Effector CD8-positive, alpha-beta T cell (primary cell): ENCODE measurements around the gene C12orf43.

Source experiments
- DNase-seq: peaks from one replicate; lab custom pipeline; 2025; lab: John Stamatoyannopoulos, UW

The C12orf43 gene

DNA sequence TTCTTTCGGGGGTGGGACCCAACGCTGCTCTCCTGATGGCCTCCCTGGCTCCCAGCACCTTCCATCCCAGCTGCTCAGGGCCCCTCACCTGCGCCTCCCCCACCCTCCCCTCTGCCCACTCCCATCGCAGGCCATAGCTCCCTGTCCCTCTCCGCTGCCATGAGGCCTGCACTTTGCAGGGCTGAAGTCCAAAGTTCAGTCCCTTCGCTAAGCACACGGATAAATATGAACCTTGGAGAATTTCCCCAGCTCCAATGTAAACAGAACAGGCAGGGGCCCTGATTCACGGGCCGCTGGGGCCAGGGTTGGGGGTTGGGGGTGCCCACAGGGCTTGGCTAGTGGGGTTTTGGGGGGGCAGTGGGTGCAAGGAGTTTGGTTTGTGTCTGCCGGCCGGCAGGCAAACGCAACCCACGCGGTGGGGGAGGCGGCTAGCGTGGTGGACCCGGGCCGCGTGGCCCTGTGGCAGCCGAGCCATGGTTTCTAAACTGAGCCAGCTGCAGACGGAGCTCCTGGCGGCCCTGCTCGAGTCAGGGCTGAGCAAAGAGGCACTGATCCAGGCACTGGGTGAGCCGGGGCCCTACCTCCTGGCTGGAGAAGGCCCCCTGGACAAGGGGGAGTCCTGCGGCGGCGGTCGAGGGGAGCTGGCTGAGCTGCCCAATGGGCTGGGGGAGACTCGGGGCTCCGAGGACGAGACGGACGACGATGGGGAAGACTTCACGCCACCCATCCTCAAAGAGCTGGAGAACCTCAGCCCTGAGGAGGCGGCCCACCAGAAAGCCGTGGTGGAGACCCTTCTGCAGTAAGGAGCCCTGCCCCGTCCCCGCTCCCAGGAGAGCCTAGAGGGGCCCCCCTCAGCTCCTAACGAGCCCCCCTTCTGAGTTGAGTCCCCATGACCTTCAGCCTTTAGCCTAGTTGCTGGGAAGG, 37.7 kb downstream of the C12orf43 start, which contains the start of gene HNF1A:
Gene HNF1A, plus strand, starts transcription at position 248 of the 924 bp plus-strand sequence. Its CDS starts 226 bp downstream, at position 474.
- no peak for DNase-seq

DNA sequence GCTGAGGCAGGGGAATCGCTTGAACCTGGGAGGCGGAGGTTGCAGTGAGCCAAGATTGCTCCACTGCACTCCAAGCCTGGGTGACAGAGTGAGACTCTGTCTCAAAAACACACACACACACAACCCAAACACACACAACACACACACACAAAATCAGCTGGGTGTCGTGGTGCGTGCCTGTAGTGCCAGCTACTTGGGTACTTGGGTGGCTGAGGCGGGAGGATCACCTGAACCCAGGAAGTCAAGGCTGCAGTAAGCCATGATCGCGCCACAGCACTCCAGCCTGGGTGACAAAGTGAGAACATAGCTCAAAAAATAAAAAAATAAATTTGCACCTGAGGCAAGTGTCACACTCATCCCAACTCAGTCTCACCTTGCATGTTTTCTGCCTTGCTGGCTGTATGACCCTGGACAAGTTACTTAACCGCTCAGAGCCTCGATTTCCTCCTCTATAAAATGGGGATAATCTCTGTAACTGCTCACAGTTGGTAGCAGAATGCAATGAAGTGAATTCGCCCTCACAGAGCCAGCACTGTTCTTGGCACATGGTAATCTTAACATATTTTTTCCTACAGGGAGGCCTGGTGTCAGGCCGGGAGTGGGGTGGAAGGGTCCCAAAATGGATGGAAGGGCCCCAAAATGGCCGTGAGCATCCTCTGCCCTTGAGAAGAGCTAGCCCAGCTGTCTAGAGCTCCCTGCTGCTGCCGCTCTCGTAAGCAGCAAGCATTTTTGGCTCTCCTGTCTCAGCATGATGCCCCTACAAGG, 38.6 kb downstream of the C12orf43 start:
- no peak for DNase-seq

DNA sequence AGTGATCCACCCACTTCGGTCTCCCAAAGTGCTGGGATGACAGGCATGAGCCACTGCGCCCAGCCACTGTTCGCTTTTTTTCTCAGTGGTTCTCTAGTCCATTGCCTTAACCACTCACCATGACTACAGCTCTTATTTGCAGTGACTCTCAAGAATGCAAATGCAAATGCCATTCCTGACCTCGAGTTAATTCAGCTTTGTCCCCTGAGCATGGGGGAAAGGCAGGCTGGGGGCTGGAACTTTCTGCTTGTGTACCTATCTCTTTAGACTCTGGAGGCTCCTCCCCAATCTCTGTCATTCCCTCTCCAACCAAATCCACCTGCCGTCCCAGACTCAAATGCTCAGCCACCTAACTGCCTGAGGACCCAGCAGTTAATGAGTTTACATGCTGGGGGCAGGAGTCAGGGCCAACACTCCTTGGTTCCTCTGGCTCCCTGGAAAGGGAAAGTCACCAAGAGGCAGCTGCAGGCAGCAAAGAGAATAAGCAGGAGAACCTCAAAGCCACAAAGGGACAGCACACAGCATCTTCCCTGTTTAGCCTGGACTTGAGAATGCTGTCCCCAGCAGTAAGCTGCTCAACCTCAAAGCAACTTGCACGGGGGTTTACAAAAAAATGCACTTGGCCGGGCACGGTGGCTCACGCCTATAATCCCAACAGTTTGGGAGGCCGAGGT, 43.3 kb downstream of the C12orf43 start:
- DNase-seq: no peak

DNA sequence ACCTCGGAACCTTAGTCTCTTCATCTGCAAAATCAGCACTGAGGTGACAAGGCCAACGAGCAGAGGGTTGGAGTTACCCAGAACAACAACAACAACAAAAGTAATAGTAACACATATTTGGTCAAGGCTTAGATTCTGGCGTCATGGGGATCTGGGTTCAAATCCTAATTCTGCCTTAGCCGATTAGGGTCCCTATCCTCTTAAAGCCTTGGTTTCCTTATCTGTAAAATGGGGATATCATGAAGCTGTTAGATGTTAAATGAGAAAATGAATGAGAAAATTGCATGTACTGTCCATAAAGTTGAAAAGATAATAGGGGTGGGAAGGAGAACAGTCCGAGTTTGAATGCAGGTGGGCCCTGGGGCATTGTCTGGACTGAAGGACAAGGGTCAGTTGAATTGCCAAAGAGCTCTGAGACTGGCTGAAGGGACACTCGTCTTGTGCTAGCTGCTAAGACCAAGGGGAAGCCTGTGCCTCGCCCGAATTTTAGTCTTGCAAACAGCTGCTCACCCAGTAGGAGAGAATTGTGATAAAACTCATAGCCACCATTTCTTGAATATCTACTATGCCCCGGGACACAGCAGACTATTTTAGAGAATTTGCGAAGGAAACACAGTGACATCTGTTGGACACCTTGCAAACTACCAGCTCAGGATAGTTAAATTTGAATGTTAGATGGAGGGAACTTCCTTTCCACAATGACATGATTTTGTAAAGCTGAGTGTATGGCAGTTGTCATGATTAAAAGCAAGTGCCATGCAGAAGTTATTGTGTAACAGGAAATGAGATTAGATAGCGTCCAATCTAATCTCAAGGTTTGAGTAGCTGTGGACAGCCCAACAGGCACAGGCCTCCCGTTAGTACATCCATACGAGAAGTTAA, 44.7 kb downstream of the C12orf43 start:
- no peak for DNase-seq

DNA sequence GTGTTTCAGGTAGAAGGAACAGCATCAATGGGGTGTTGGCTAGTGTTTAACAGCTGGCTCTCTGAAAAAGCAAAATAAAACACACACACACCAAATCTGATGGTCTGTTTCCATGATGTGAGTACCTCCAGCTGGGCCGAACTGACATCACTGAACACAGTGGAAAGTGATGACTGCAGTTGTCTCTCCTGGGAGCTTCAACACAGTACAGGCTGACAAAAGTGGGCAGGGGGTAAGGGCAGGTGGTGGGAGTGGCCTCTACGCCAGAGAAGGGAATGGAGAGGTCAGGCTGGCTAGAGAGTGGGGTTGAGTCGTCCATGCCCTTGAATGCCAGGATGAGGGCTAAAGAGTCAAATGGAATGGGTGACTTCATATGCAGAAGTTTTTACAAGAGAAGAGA, 46.0 kb downstream of the C12orf43 start:
- no peak for DNase-seq

DNA sequence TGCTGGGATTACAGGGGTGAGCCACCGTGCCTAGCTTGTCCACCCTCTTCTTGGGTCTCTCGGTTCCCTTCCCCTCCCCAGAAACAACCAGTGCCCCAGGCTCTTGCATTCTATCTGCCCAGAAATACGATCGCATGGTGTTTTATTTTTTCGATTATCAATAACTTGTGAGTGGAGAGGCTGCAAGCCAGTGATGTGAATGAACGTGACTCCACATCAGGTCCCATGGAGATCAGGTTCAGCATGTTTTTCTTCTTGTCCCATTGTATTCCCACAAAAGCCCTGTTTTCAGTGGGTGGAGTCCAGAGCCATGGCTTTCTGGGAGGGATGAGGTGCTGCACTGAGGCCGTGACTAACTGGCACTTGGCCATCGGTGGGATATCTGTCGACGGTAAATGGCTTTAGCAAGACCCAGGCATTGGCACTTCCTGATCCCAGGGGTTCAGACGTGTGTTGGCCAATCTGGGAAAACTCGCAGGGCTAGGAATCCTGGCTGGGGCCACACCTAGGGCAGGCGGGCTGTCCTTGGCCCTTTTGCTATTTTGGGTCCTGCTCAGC, 50.7 kb downstream of the C12orf43 start:
- DNase-seq: no peak

DNA sequence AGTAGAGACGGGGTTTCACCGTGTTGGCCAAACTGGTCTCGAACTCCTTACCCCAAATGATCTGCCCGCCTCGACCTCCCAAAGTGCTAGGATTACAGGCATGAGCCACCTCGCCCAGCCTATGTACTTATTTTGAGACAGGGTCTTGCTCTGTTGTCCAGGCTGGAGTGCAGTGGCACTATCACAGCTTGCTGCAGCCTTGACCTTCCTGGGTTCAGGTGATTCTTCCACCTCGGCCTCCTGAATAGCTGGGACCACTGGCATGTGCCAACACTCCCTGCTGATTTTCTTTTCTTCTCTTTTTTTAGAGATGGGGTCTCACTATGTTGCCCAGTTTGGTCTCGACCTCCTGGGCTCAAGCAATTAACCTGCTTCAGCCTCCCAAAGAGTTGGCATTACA, 52.0 kb downstream of the C12orf43 start:
- DNase-seq: no peak

DNA sequence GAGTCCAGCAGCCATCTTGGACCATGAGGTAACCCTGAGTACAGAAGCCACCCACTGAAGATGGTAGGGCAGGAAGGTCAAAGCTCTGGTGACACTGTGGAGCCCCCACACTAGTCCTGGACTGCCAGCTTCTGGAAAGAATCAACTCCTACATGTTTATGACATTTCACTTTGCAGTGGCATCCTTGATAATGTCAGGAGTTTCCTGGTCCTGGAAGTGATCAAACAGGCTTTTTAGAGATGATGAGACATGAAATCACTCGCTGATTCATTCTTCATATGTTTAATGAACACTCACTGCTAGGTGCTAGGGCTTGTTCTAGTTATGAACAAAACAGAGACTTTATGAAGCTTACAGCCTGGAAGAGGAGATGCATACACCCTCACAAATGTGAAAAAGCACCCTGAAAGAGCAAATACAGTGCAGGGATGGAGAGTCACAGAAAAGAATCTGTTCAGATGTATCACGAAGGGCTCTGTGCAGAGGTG, 53.7 kb downstream of the C12orf43 start:
- DNase-seq: no peak

DNA sequence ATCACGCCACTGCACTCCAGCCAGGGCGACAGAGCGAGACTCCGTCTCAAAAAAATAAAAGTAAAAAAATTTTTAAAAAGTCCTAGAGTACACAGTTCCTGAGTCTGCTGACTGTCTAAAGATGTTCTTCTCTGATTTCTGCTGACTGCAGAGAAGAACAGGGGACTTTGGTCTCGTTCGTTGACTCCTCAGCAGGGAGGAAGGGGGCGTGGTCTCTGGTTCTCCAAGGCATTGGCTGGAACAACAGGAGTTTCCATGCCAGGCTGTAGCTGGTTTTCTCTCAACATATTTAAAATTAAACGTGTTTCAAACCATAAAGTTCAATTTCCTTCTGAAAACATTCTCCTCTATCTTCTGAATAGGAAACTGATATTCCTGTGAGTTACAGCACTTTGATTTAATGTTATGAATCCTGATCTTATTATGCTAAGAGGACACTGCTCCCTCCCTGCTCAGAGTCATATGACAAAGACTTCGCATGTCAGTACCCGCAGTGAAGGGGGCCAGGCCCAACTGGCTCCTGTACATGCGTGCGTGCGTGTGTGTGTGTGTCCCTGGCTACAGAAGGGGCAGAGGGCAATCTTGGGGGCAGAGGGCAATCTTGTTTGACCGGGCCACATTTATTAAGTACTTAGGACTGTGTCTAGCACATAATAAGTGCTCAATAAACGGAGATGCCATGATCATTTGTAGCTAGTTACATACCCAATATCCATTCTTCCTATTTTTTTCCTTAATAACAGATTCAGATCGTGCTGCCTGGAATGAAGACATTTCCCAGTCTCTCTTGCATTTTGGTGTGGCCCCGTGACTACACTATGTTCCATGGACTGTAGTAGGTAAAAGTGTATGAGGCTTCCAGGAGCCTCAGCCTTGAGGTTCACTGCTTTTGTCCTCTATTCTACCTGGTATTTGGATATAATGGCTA, 54.4 kb downstream of the C12orf43 start:
- no peak for DNase-seq

DNA sequence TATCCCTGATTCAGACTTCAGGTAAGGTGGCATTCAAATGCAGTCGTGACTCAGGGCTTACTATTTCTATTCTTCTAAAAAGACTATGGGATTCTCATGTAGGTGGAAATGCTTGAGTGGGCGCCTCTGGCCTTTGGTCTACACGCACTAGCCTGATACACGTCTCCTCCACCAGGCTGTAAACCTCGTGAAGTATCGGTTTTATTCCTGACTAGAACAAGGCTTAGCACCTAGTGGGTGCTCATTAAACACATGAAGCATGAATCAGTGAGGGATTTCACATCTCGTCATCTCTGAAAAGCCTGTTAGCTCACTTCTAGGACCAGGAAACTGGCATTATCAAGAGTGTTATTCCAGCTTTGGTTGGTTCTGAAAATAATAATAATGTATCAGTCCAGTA, 55.6 kb downstream of the C12orf43 start:
- no peak for DNase-seq

DNA sequence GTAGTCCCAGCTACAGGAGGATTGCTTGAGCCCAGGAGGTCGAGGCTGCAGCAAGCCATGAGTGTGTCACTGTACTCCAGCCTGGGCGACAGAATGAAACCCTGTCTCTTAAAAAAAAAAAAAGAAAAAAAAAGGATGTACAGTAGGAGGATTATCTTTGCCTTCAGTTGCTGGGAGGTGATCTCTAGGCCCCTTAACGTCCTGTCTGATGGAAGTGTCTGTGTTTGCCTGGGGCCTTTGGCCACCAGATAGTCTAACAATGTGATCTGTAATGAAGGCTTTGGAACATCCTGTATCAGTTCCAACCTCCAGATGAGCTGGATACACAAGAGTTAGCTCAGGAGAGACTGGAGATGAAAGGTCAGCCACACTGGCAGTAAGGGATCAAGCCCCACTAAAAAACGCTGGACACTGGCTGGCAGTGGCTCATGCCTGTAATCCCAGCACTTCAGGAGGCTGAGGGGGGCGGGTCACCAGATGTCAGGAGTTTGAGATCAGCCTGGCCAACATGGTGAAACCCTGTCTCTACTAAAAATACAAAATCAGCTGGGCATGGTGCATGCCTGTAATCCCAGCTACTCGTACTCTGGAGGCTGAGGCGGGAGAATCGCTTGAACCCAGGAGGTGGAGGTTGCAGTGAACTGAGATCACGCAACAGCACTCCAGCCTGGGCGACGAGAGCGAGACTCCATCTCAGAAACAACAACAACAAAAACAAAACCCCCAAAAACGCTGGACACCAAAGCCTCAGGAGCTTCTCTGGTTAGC, 57.0 kb downstream of the C12orf43 start:
- DNase-seq: no peak

DNA sequence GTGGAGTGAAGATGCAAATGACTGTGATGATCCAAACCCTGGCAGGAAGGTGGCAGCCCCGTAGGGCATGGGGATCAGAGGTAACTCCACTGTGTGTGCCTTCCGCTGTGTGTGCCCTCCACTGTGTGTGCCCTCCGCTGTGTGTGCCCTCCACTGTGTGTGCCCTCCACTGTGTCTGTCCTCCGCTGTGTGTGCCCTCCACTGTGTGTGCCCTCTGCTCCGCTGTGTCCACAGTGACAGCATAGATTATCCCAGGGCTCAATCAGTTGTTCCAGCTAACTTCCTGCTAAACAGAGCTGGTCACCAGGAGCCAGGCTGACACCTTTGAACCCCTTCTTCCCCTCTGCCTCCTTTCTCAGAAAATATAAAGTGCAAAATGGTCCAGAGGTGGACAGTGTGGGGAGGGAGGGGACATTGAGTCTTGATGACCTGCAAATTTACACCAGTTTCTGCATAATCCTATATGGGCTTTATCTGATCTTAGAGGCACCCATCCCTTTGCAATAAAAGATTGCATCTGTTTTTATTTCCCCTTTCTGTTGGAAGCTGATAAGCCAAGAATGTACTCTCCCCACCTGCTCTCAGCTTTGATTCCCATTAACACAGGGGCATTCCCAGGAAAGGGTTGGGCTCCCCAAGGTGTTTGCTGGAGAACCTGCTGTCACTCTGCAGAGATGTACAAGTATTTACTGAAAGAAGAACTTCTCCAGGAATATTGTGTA, 59.5 kb downstream of the C12orf43 start:
- DNase-seq: no peak

DNA sequence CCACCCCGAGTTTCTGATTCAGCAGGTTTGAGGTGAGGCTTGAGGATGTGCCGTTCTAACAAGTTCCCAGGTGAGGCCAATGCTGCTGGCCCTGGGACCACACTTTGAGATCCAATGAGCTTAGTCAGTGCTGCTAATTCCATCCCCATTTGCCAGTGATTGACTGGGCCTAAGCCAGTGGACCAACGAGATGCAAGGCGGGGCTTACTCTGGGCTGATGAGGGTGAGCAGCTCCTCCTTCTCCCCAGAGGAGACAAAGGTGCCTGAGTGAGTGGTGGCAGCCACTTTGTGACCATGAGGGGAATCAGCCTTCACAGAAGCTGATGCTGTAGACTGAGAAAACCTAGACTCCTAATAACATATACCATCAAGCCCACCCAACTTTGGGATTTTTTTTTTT, 61.1 kb downstream of the C12orf43 start:
- DNase-seq: no peak

DNA sequence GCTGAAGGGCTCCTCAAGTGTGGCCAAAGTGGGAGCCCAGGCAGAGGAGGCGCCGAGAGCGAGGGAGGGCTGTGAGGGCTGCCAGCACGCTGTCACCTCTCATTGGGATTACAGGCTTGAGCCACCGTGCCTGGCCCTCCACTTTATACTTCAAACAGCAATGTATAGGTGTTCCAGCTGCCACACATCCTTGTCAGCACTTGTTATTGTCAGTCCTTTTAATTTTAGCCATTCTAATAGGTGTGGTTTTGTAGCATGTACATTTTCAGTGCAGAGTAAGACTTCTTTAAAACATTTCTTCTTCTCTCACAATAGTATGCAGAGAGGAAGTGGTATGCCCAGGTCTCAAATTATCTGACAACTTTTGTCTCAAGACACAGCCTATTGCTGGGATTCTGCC, 65.5 kb downstream of the C12orf43 start:
- DNase-seq: no peak
